RWPE2 (cell line): ENCODE results near the gene DTL.

Source experiments
- ATAC-seq: fragments of 200-7000 bp; cut with Tn5 transposase; 3 replicates; pipeline ENCODE4 v1.9.1; 2021; ENCODE audit warnings: low read depth
- DNase-seq: peaks from one replicate; pipeline ENCODE4 v3.0.0-alpha.2; 2020; ENCODE audit warnings: low spot score
- H3K27ac ChIP-seq: fragments of 450-650 bp; 2 replicates; pipeline ENCODE4 v1.5.1; 2017; ENCODE audit warnings: mild to moderate bottlenecking; ENCODE audit not compliant: poor library complexity, severe bottlenecking
- H3K27me3 ChIP-seq: fragments of 250-450 bp; sonication (Bioruptor Pico); 2 replicates; pipeline ENCODE4 v1.5.1; 2021; ENCODE audit warnings: mild to moderate bottlenecking, moderate library complexity; ENCODE audit not compliant: insufficient read depth, poor library complexity, severe bottlenecking
- H3K36me3 ChIP-seq: fragments of 250-450 bp; sonication (Bioruptor Pico); 2 replicates; pipeline ENCODE4 v1.5.1; 2020; ENCODE audit warnings: low read depth, mild to moderate bottlenecking, moderate library complexity
- H3K4me1 ChIP-seq: fragments of 250-450 bp; sonication (Bioruptor Pico); 2 replicates; pipeline ENCODE4 v1.5.1; 2021; ENCODE audit warnings: mild to moderate bottlenecking, moderate library complexity; ENCODE audit not compliant: insufficient read depth, poor library complexity, severe bottlenecking
- H3K4me3 ChIP-seq: fragments of 250-450 bp; sonication (Bioruptor Pico); 2 replicates; pipeline ENCODE4 v1.5.1; 2021; ENCODE audit warnings: mild to moderate bottlenecking, moderate library complexity; ENCODE audit not compliant: severe bottlenecking
- H3K9me3 ChIP-seq: fragments of 250-450 bp; sonication (Bioruptor Pico); 2 replicates; pipeline ENCODE4 v1.5.1; 2021; ENCODE audit warnings: mild to moderate bottlenecking, moderate library complexity; ENCODE audit not compliant: severe bottlenecking
- CTCF ChIP-seq: fragments of 450-650 bp; IDR thresholded peaks from one replicate; pipeline ENCODE4 v1.5.1; 2017; ENCODE audit warnings: mild to moderate bottlenecking, moderate library complexity; ENCODE audit not compliant: poor library complexity, severe bottlenecking

Gene DTL

GRCh38 chr1:212004895-212005608, 30.5 kb upstream of the DTL start:
- H3K9me3 ChIP-seq = no peaks in the 10 kb centered on the region
- ATAC-seq (no peak), DNase-seq (no peak)
- H3K27me3 ChIP-seq = no peaks in the 10 kb centered on the region
- TF ChIP-seq CTCF = no peak
- peaks cover 4% of the 10 kb centered on the region; the same call in 1 of the 2 replicates for H3K36me3 ChIP-seq
- H3K4me1 ChIP-seq = no peaks in the 10 kb centered on the region
- H3K4me3 ChIP-seq = no peak overlapping the region
- no peak overlapping the region for H3K27ac ChIP-seq

DNA sequence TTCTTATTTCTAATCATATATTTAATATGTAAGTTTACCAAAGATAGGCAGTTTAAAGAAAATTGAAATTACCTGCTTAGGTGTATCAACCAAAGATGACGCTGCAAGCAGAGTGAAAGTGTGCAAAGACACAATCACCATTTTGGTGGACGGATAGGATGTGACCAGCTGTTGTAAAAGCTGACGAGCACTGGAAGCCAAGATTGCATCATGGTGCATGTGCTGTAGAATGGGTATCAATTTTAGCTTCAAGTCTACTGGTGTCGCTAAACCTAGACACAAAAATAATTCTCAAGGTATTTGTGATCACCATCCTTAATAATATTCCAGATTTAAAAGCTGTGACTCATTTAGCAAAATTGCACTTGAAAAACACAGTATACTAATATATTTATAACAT, 28.4 kb upstream of the DTL start:
- H3K9me3 ChIP-seq = no peaks in the 10 kb centered on the region
- H3K4me3 ChIP-seq = no peak overlapping the region
- DNase-seq = no peak
- ATAC-seq = no peak
- H3K4me1 ChIP-seq = no peaks in the 10 kb centered on the region
- H3K36me3 ChIP-seq = peaks cover 10% of the 10 kb centered on the region; the same call in 1 of the 2 replicates
- no peaks in the 10 kb centered on the region for H3K27me3 ChIP-seq
- TF ChIP-seq CTCF = no peak
- H3K27ac ChIP-seq = no peak overlapping the region

DNA sequence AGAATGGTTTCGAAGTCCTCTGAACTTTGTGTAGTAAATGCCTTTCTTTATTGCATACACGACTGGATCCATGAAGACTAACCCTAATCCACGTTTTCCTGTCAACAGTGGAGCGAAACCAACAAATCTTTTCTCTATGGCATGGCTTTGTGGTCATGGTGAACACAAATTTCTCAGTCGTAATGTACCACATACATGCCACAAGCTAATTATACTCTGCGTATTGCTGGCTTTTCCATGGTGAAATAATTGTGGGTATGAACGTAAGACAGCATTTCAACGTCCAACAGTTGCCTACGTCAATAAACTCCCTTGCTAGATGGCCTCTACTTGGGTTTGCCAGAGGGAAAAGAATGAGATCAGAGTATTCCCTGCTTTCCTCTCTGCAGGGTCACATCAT, 27.7 kb upstream of the DTL start:
- H3K4me3 ChIP-seq = no peak overlapping the region
- no peak overlapping the region for H3K27ac ChIP-seq
- H3K4me1 ChIP-seq = no peaks in the 10 kb centered on the region
- TF ChIP-seq CTCF = no peak
- no peak for ATAC-seq
- H3K36me3 ChIP-seq = peaks cover 10% of the 10 kb centered on the region; the same call in 1 of the 2 replicates
- H3K9me3 ChIP-seq = no peaks in the 10 kb centered on the region
- H3K27me3 ChIP-seq = no peaks in the 10 kb centered on the region
- DNase-seq = no peak

- Histone ChIP-seq H3K36me3 (peaks cover 10% of the 10 kb centered on the region; the same call in 1 of the 2 replicates), H3K27me3 (no peaks in the 10 kb centered on the region), H3K27ac (no peak overlapping the region), H3K4me3 (no peak overlapping the region), H3K4me1 (no peaks in the 10 kb centered on the region), H3K9me3 (no peaks in the 10 kb centered on the region)
- TF ChIP-seq CTCF = no peak
- DNase-seq (no peak), ATAC-seq (no peak)
Measured at GRCh38 chr1:212009561-212009960, 26.0 kb upstream of the DTL start.

DNA sequence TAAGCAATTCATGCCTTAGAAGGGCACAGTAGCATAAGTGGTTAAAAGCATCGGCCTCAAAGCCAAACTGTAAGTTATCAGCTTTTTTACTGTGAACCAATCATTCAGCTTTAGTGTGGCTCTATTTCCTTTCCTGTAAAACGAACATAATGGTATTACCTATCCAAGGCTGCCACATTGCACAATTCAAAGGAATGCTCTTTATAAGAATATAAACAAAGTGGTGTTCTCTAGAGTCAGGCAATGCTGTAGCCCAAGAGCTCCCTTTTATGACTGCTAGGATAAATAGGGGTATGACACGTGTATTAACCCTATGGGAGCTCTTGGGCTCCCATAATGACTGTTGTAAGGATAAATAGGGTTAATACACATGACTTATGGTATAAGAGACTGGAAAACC, 25.5 kb upstream of the DTL start:
- Histone ChIP-seq H3K4me3 (no peak overlapping the region), H3K27ac (no peak overlapping the region), H3K4me1 (no peaks in the 10 kb centered on the region), H3K9me3 (no peaks in the 10 kb centered on the region), H3K36me3 (peaks cover 10% of the 10 kb centered on the region; the same call in 1 of the 2 replicates), H3K27me3 (no peaks in the 10 kb centered on the region)
- DNase-seq (no peak), ATAC-seq (no peak)
- no peak for TF ChIP-seq CTCF
